ENCODE results near the gene CIAO2B.

GRCh38 chr16:66939366-66939765, 5.2 kb upstream of the CIAO2B start:
- TF ChIP-seq EZH2 (IDR thresholded peaks at IDR 0.05) (no peak), CTCF (IDR thresholded peaks at IDR 0.05) (no peak)
